Right cardiac atrium (tissue), 5 donors: ENCODE data around the gene FOXP1. TPM values are rescaled to one million over a fixed set of nuclear protein-coding genes. Genes with fewer than 3 reads are reported as not detected.
A peak's percentile ranks its signal among the peaks of the same experiment; 100 is the strongest.

ENCODE experiments used
- ATAC-seq, 2 donors: fragments of 200-7000 bp; cut with Tn5 transposase; one replicate each; pipeline versions ENCODE4 v1.8.0 to v1.9.1; 2020; ENCODE audit warnings: moderate library complexity in 2 of 2, mild to moderate bottlenecking in 1 of 2
- DNase-seq, 3 donors: peaks; one replicate each; pipeline ENCODE4 v3.0.0-alpha.2; 2020
- H3K27ac ChIP-seq: one replicate; pipeline ENCODE4 v1.5.1; 2013; ENCODE audit warnings: mild to moderate bottlenecking, low read length, control low read depth, moderate library complexity
- H3K27me3 ChIP-seq: one replicate; pipeline ENCODE4 v1.6.1; 2013; ENCODE audit not compliant: control insufficient read depth, insufficient read depth
- H3K4me1 ChIP-seq: one replicate; pipeline ENCODE4 v1.6.1; 2013; ENCODE audit warnings: low read length; ENCODE audit not compliant: control insufficient read depth, insufficient read depth
- H3K4me3 ChIP-seq: one replicate; pipeline ENCODE4 v1.5.1; 2013; ENCODE audit warnings: low read length, control low read depth
- H3K9me3 ChIP-seq: one replicate; pipeline ENCODE4 v1.6.1; 2013; ENCODE audit warnings: low read length; ENCODE audit not compliant: control insufficient read depth
- WGBS: extraction: QIAGEN DNeasy Blood & Tissue Kit; methylation state at CpG from one replicate; pipeline ENCODE4 v1.1.7; 2013; 5-methylcytosine and 5-hydroxymethylcytosine counted together
- intact Hi-C, 4 donors: fragments of 100-400 bp; cut with DNase I; formaldehyde crosslinking; loops; one replicate each; pipeline versions ENCODE4 v1.11.0 to v1.14.0; 2022 to 2023
- polyA plus RNA-seq: library from polyadenylated mRNA; stranded (reverse); fragments of 200-250 nt; gene quantifications from one replicate; pipeline ENCODE4 v1.2.3, GENCODE V29; 2013
- total RNA-seq, 4 donors: library from RNA; stranded (reverse); fragmentation: NEBNext Ultra II Directional; extraction: Animal tissue kit (Norgen Biotek cat#: 25700); gene quantifications; one replicate each; pipeline ENCODE4 v1.2.1, GENCODE V29; 2021
- donor health status: healthy with polysubstance abuse.
- donor health status: DM: no; HTN: yes; CAD: no.
- donor health status: DM: no; HTN: no; CAD: no.
- donor health status: DM: no; HTN: yes; CAD: no; lungs with severe emphysema.
- donor health status: DM: yes; HTN: yes; CAD: no.

Gene FOXP1
- total and polyA plus RNA-seq, 5 donors = 13.6 to 63.4 (median 57.4) TPM

- WGBS = 98% methylated on average over 4 of the region's 4 CpGs
- Histone ChIP-seq H3K27me3 (no peaks in the 10 kb centered on the region), H3K4me1 (peaks cover 1% of the 10 kb centered on the region), H3K9me3 (no peaks in the 10 kb centered on the region), H3K27ac (no peak overlapping the region), H3K4me3 (no peak overlapping the region)
- intact Hi-C loops = no loop called here
- ATAC-seq = no peak
- no peak for DNase-seq
These were observed 307.0 kb downstream of the FOXP1 start for GRCh38 chr3:71276531-71276930.

- DNase-seq = no peak
- Histone ChIP-seq H3K9me3 (no peaks in the 10 kb centered on the region), H3K27me3 (no peaks in the 10 kb centered on the region), H3K27ac (no peak overlapping the region), H3K4me3 (no peak overlapping the region), H3K4me1 (no peaks in the 10 kb centered on the region)
- WGBS = 95% methylated on average over 4 of the region's 4 CpGs
- no peak for ATAC-seq
- intact Hi-C loops = no loop called here
These were observed 310.1 kb downstream of the FOXP1 start for GRCh38 chr3:71273453-71273852.

GRCh38 chr3:71271596-71271995 is 311.9 kb downstream of the FOXP1 start:
- Histone ChIP-seq H3K9me3 (no peaks in the 10 kb centered on the region), H3K4me1 (no peaks in the 10 kb centered on the region), H3K27me3 (no peaks in the 10 kb centered on the region), H3K27ac (no peak overlapping the region), H3K4me3 (no peak overlapping the region)
- 73% methylated on average over 4 of the region's 4 CpGs for WGBS
- DNase-seq = no peak
- intact Hi-C loops = no loop called here
- no peak for ATAC-seq

- H3K4me3 ChIP-seq = no peak overlapping the region
- no peaks in the 10 kb centered on the region for H3K27me3 ChIP-seq
- intact Hi-C loops = no loop called here
- 74% methylated on average over 8 of the region's 8 CpGs for WGBS
- H3K27ac ChIP-seq = no peak overlapping the region
- DNase-seq = no peak
- H3K4me1 ChIP-seq = no peaks in the 10 kb centered on the region
- no peak for ATAC-seq
- no peaks in the 10 kb centered on the region for H3K9me3 ChIP-seq
These were observed 313.6 kb downstream of the FOXP1 start for GRCh38 chr3:71269906-71270305.

GRCh38 chr3:71268462-71268999 is 315.0 kb downstream of the FOXP1 start:
- intact Hi-C loops = no loop called here
- Histone ChIP-seq H3K4me1 (no peaks in the 10 kb centered on the region), H3K27me3 (no peaks in the 10 kb centered on the region), H3K27ac (no peak overlapping the region), H3K9me3 (no peaks in the 10 kb centered on the region), H3K4me3 (no peak overlapping the region)
- DNase-seq (no peak), ATAC-seq (no peak)
- WGBS = 97% methylated on average over 5 of the region's 5 CpGs

- DNase-seq = no peak
- ATAC-seq = no peak
- no peaks in the 10 kb centered on the region for H3K9me3 ChIP-seq
- intact Hi-C loops = no loop called here
- H3K4me1 ChIP-seq = peaks cover 6% of the 10 kb centered on the region
- H3K4me3 ChIP-seq = no peak overlapping the region
- WGBS = 97% methylated on average over 1 of the region's 1 CpG
- H3K27ac ChIP-seq = no peak overlapping the region
- no peaks in the 10 kb centered on the region for H3K27me3 ChIP-seq
These were observed 316.7 kb downstream of the FOXP1 start for GRCh38 chr3:71266875-71267274.

GRCh38 chr3:71265365-71265915 is 318.1 kb downstream of the FOXP1 start:
- 76% methylated on average over 9 of the region's 9 CpGs for WGBS
- Histone ChIP-seq H3K27ac (no peak overlapping the region), H3K27me3 (no peaks in the 10 kb centered on the region), H3K9me3 (no peaks in the 10 kb centered on the region), H3K4me3 (no peak overlapping the region), H3K4me1 (peaks cover 6% of the 10 kb centered on the region)
- intact Hi-C loops = no loop called here
- ATAC-seq (no peak), DNase-seq (no peak)

- no peak overlapping the region for H3K27ac ChIP-seq
- no peaks in the 10 kb centered on the region for H3K9me3 ChIP-seq
- peaks cover 6% of the 10 kb centered on the region for H3K4me1 ChIP-seq
- no peaks in the 10 kb centered on the region for H3K27me3 ChIP-seq
- DNase-seq = no peak
- intact Hi-C loops = no loop called here
- no peak for ATAC-seq
- H3K4me3 ChIP-seq = no peak overlapping the region
- 80% methylated on average over 2 of the region's 2 CpGs for WGBS
These were observed 318.7 kb downstream of the FOXP1 start for GRCh38 chr3:71264840-71265239.

- ATAC-seq (peak in 1 of 2 donors; percentile 60), DNase-seq (no peak)
- WGBS = 79% methylated on average over 8 of the region's 8 CpGs
- Histone ChIP-seq H3K27me3 (no peaks in the 10 kb centered on the region), H3K4me1 (peaks cover 11% of the 10 kb centered on the region), H3K27ac (no peak overlapping the region), H3K9me3 (no peaks in the 10 kb centered on the region), H3K4me3 (no peak overlapping the region)
- intact Hi-C loops = no loop called here
These were observed 320.9 kb downstream of the FOXP1 start for GRCh38 chr3:71262364-71263265.

- Histone ChIP-seq H3K4me1 (peaks cover 11% of the 10 kb centered on the region), H3K27me3 (no peaks in the 10 kb centered on the region), H3K27ac (no peak overlapping the region), H3K9me3 (no peaks in the 10 kb centered on the region), H3K4me3 (no peak overlapping the region)
- intact Hi-C loops = no loop called here
- ATAC-seq (no peak), DNase-seq (no peak)
- WGBS = 96% methylated on average over 8 of the region's 8 CpGs
These were observed 322.7 kb downstream of the FOXP1 start for GRCh38 chr3:71260782-71261181.

- Histone ChIP-seq H3K27me3 (no peaks in the 10 kb centered on the region), H3K4me3 (no peak overlapping the region), H3K9me3 (no peaks in the 10 kb centered on the region), H3K27ac (no peak overlapping the region), H3K4me1 (peaks cover 14% of the 10 kb centered on the region)
- 86% methylated on average over 3 of the region's 3 CpGs for WGBS
- ATAC-seq = peak in 1 of 2 donors; percentile 41
- intact Hi-C loops = no loop called here
- no peak for DNase-seq
These were observed 325.0 kb downstream of the FOXP1 start for GRCh38 chr3:71258526-71258925.
